Mesothelial cell of epicardium (in vitro differentiated cells): Measurements from ENCODE around the gene CARD10. TPM values are rescaled to one million over a fixed set of nuclear protein-coding genes. Genes with fewer than 3 reads are reported as not detected.
A peak's percentile ranks its signal among the peaks of the same experiment; 100 is the strongest.

Experiments
- DNase-seq, 2 experiments: peaks; one replicate each; pipeline ENCODE4 v3.0.0; 2021; ENCODE audit warnings: low spot score in 2 of 2; ENCODE audit not compliant: unreplicated experiment in 2 of 2
- H3K27ac Mint-ChIP-seq: 2 replicates; pipeline ENCODE4 v1.8.0; 2021; ENCODE audit warnings: mixed read lengths
- H3K27me3 Mint-ChIP-seq: 2 replicates; pipeline ENCODE4 v1.8.0; 2021; ENCODE audit warnings: low read depth, mixed read lengths
- H3K36me3 Mint-ChIP-seq: 2 replicates; pipeline ENCODE4 v1.8.0; 2021; ENCODE audit warnings: mixed read lengths
- H3K4me1 Mint-ChIP-seq: 2 replicates; pipeline ENCODE4 v1.8.0; 2021; ENCODE audit warnings: mixed read lengths
- H3K4me3 Mint-ChIP-seq: 2 replicates; pipeline ENCODE4 v1.8.0; 2021; ENCODE audit warnings: mild to moderate bottlenecking, moderate library complexity, mixed read lengths
- H3K9me3 Mint-ChIP-seq: 2 replicates; pipeline ENCODE4 v1.8.0; 2021; ENCODE audit warnings: mixed read lengths
- total RNA-seq: library from RNA; stranded (reverse); gene quantifications from 3 replicates; pipeline ENCODE4 v1.2.1, GENCODE V29; 2021
- TF ChIP-seq, protein P1 (sequence below): fragments of 200-600 bp; sonication (generic); IDR thresholded peaks from one replicate; pipeline ENCODE4 v1.5.0; 2021; ENCODE audit warnings: antibody characterized with exemption; ENCODE audit not compliant: unreplicated experiment

The CARD10 gene
- total RNA-seq, 1 donor from 2014 or later = 13.6 TPM

DNA sequence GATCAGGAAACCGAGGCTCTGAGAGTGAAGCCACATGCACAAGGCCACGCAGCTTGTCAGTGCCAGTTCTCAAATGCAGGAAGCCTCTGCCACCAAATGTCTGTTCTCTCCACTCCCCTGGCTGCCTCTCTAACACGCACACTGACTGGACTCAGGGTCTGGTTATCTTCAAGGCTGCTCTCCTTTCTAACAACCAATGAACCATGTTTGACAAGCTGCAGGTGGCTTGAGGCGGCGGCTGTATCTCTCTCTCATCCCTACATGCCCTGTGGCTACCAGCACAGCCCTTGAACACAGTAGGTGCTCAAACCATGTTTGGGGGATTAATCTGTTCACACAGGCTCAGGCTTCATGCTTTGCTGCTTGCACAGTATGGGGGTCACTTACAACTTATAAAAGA, 56.8 kb downstream of the CARD10 start:
- DNase-seq = no peak
- Mint-ChIP-seq H3K4me3 (no peak overlapping the region), H3K27ac (no peak overlapping the region), H3K27me3 (peaks cover 48% of the 10 kb centered on the region), H3K9me3 (no peaks in the 10 kb centered on the region), H3K36me3 (no peaks in the 10 kb centered on the region), H3K4me1 (no peaks in the 10 kb centered on the region)
- TF ChIP-seq, protein P1, sequence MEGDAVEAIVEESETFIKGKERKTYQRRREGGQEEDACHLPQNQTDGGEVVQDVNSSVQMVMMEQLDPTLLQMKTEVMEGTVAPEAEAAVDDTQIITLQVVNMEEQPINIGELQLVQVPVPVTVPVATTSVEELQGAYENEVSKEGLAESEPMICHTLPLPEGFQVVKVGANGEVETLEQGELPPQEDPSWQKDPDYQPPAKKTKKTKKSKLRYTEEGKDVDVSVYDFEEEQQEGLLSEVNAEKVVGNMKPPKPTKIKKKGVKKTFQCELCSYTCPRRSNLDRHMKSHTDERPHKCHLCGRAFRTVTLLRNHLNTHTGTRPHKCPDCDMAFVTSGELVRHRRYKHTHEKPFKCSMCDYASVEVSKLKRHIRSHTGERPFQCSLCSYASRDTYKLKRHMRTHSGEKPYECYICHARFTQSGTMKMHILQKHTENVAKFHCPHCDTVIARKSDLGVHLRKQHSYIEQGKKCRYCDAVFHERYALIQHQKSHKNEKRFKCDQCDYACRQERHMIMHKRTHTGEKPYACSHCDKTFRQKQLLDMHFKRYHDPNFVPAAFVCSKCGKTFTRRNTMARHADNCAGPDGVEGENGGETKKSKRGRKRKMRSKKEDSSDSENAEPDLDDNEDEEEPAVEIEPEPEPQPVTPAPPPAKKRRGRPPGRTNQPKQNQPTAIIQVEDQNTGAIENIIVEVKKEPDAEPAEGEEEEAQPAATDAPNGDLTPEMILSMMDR = no peak

DNA sequence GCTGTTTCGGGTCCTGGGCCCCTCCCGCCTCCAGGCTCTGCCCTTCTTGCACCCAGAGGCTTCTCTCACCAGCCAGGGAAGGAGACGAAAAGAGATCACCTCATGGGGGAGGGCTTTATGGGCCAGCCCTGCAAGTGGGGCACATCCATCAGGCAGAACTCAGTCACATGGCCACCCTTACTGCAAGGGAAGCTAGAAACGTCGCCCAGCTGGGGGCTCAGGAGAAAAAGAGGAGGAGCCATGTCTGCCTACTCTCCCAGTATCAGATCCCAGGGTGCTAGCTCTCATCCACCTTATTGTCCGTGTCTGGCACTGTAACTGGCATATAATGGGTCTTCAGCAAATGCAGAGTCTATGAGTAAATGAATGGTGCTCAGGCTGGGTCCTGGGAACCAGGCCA, 57.3 kb downstream of the CARD10 start:
- DNase-seq = no peak
- Mint-ChIP-seq H3K4me1 (no peaks in the 10 kb centered on the region), H3K9me3 (no peaks in the 10 kb centered on the region), H3K27me3 (peaks cover 48% of the 10 kb centered on the region), H3K36me3 (no peaks in the 10 kb centered on the region), H3K27ac (no peak overlapping the region), H3K4me3 (no peak overlapping the region)
- TF ChIP-seq, protein P1 = no peak

DNA sequence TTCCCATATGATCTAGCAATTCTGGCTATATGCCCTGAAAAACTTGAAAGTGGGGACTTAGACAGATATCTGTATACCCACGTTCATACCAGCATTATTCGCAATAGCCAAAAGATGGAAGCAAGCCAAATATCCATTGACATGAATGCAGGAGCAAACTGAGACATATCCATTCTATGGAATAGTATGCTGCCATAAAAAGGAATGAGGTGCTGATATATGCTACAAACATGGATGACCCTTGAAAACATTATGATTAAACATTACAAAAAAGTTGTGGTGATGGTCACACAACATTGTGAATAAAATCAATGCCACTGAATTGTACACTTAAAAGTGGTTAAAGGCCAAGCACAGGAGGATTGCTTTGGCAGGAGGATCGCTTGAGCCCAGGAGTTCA, 58.5 kb downstream of the CARD10 start:
- Mint-ChIP-seq H3K4me1 (peaks cover under 1% of the 10 kb centered on the region), H3K27me3 (peaks cover 43% of the 10 kb centered on the region), H3K4me3 (no peak overlapping the region), H3K9me3 (no peaks in the 10 kb centered on the region), H3K36me3 (no peaks in the 10 kb centered on the region), H3K27ac (no peak overlapping the region)
- DNase-seq = no peak
- TF ChIP-seq, protein P1 = no peak

DNA sequence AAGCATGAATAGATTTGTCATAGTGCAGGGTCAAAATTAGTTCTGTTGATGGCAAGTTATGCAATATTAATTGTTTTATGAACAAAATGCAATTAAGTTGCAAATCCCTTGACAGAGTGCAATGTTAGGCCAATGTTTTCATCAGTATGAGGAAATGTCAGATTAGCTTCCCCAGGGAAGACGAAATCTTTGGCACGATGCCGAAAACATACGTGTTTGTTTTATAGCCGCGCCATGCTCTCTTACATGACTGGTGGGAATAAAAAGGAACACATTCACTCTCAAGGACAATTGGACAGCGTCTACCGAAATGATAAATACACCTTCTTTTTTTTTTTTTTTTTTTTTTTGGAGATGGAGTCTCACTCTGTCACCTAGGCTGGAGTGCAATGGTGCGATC, 60.0 kb downstream of the CARD10 start:
- no peaks in the 10 kb centered on the region for H3K9me3 Mint-ChIP-seq
- peaks cover 44% of the 10 kb centered on the region for H3K27me3 Mint-ChIP-seq
- no peak overlapping the region for H3K27ac Mint-ChIP-seq
- DNase-seq = no peak
- TF ChIP-seq, protein P1 = no peak
- H3K36me3 Mint-ChIP-seq = no peaks in the 10 kb centered on the region
- H3K4me3 Mint-ChIP-seq = no peak overlapping the region
- H3K4me1 Mint-ChIP-seq = peaks cover 12% of the 10 kb centered on the region

DNA sequence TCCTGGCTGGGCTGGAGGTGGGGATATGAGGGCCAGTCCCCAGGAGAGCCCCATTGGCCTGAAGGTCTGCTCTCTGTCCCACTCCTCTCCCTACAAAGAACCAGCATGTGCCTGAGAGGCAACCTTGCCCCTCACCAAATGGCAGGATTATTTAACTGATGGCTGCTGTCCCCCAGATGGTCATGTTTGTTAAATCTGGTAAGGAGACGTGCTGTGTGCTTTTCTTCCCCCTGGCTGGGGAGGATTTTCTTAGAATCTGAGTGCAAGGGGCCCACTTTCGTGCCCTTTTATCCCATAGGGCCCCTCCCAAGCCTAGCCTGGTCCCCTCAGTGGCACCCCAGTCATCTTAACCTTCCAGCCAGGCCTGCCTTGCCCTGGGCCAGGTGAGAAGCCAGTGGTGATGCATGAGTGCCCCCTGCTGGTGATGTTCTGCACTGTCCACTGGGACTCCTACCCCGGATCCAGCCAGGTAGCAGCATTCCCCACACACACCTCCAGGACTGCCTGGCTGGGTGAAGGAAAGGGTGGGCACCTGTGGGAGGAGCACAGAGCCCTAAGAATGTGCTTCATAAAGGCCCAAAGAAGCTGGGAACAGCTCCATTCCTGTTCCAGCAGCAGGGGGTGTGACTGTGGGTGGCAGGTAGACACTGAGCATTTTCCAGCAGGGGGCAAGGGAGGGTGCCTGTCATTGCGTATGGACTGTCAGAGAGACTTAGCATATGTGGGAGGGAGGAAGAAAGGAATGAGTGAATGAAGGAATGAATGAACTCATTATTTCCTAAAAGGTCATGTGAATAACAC, 61.9 kb downstream of the CARD10 start:
- peaks cover 46% of the 10 kb centered on the region for H3K27me3 Mint-ChIP-seq
- H3K36me3 Mint-ChIP-seq = no peaks in the 10 kb centered on the region
- H3K4me1 Mint-ChIP-seq = peaks cover 12% of the 10 kb centered on the region
- no peak overlapping the region for H3K27ac Mint-ChIP-seq
- no peak overlapping the region for H3K4me3 Mint-ChIP-seq
- no peaks in the 10 kb centered on the region for H3K9me3 Mint-ChIP-seq
- DNase-seq = peak; percentile 67 to 91
- TF ChIP-seq, protein P1 = peak; percentile 94
